H7 (cell line): ENCODE data around the gene NHERF1. TPM values are rescaled to one million over a fixed set of nuclear protein-coding genes. Genes with fewer than 3 reads are reported as not detected.
A peak's percentile ranks its signal among the peaks of the same experiment; 100 is the strongest.

Experiments used
- DNase-seq: peaks from one replicate; pipeline ENCODE4 v3.0.0; 2012
- H3K27me3 ChIP-seq: 2 replicates; pipeline ENCODE4 v1.6.0; 2011; ENCODE audit warnings: mild to moderate bottlenecking, low read length; ENCODE audit not compliant: control insufficient read depth, insufficient read depth
- H3K36me3 ChIP-seq: replicated peaks from 2 replicates; pipeline ENCODE4 v1.5.1; 2011; ENCODE audit warnings: low read length; ENCODE audit not compliant: control insufficient read depth, insufficient read depth
- H3K4me3 ChIP-seq: 2 replicates; pipeline ENCODE4 v1.5.1; 2011; ENCODE audit warnings: low read depth, mild to moderate bottlenecking, control low read depth, low read length, moderate library complexity; ENCODE audit not compliant: insufficient read depth
- total RNA-seq: library from RNA; depleted of rRNA; stranded (reverse); fragments of >200 nt; shearing (Covaris generic); gene quantifications from 2 replicates; pipeline ENCODE4 v1.2.3, GENCODE V29; 2014

The NHERF1 gene
- total RNA-seq, 1 experiment from 2014 or later, result 79.1 TPM

- DNase-seq, result no peak
- Histone ChIP-seq H3K36me3 (peaks cover 30% of the 10 kb centered on the region), H3K4me3 (peak overlapping the region; percentile 51), H3K27me3 (no peaks in the 10 kb centered on the region)
Measured at GRCh38 chr17:74775409-74776043, 27.1 kb downstream of the NHERF1 start.

GRCh38 chr17:74776044-74776962 lies 27.9 kb downstream of the NHERF1 start, which contains the start of gene NAT9:
Gene NAT9 (minus strand): TSS chr17:74776345. CDS start chr17:74775698, 647 bp downstream.
- Histone ChIP-seq H3K4me3 (peak within 1 kb of the TSS; percentile 51), H3K27me3 (no peaks in the 10 kb centered on the region), H3K36me3 (peaks cover 26% of the 10 kb centered on the region)
- peak; percentile 100 for DNase-seq

- peaks cover 20% of the 10 kb centered on the region for H3K36me3 ChIP-seq
- H3K27me3 ChIP-seq, result no peaks in the 10 kb centered on the region
- no peak for DNase-seq
- H3K4me3 ChIP-seq, result peak overlapping the region; percentile 51
Measured at GRCh38 chr17:74776990-74777389, 28.6 kb downstream of the NHERF1 start.

- no peak for DNase-seq
- Histone ChIP-seq H3K27me3 (no peaks in the 10 kb centered on the region), H3K36me3 (peaks cover 12% of the 10 kb centered on the region), H3K4me3 (no peak overlapping the region)
Measured at GRCh38 chr17:74777901-74778515, 29.6 kb downstream of the NHERF1 start.

DNA sequence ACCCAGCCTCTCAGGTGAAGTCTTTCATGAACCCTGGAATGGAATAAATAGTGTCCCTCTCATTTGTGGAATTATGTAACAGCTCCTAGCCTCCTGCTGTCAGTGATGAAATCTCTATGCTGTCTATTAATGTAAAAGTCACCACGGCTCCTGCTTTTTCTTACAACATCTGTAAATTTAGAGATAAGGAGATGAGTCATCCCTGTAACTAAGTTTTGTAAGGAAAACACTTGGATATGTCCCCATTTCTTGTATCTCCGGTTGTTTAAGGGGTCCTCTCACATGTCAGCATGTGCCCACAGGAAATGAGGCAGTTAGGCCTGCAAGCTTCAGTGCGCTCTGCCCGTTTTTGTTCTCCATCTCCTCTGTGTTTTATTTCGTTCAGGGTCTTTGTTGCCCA lies 30.5 kb downstream of the NHERF1 start:
- H3K27me3 ChIP-seq, result no peaks in the 10 kb centered on the region
- H3K4me3 ChIP-seq, result no peak overlapping the region
- DNase-seq, result no peak

GRCh38 chr17:74779501-74779900 lies 31.1 kb downstream of the NHERF1 start:
- H3K4me3 ChIP-seq, result no peak overlapping the region
- H3K27me3 ChIP-seq, result no peaks in the 10 kb centered on the region
- H3K36me3 ChIP-seq, result peaks cover 3% of the 10 kb centered on the region
- DNase-seq, result no peak

More for the DNA sequence above, 30.5 kb downstream of the NHERF1 start:
- H3K36me3 ChIP-seq, result peaks cover 3% of the 10 kb centered on the region

- H3K36me3 ChIP-seq, result peaks cover 3% of the 10 kb centered on the region
- no peak overlapping the region for H3K4me3 ChIP-seq
- DNase-seq, result no peak
- H3K27me3 ChIP-seq, result no peaks in the 10 kb centered on the region
Measured at GRCh38 chr17:74779948-74780400, 31.5 kb downstream of the NHERF1 start.

DNA sequence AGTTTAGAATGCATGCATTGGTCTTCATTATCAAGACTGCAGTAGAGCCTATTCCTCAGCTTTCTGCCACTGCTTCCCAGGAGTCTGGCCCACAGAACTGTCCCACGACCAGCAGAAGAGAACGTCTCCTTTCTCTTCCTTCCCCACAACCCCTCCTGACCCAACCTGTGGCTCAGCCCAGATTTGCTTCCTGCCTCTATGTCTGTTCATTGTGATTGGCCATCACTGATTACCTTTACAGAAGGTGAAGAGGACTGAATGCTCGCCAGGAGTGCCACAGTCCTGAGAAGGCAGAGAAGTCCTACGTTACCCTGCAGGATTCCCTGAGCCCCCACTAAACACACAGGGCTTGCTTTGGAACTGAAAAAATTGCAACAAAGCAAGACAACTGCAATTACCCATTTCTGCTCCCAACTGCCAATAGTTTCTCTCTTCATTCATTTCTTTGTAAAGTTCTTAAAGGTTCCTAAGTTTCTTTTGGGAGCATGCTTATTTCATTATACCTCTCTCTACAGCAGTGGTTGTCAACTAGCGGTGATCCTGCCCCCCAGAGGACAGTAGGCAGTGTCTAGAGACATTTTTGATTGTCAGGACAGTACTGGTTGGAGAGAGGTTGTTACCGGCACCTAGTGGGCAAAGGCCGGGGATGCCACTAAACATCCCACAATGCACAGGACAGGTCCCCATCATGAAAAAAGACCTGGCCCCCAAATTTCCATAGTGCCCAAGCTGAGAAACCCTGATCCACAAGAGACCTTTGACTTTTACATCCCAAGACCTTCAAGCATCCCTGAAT lies 32.2 kb downstream of the NHERF1 start:
- Histone ChIP-seq H3K36me3 (peaks cover 3% of the 10 kb centered on the region), H3K27me3 (no peaks in the 10 kb centered on the region), H3K4me3 (no peak overlapping the region)
- peak; percentile 78 for DNase-seq

GRCh38 chr17:74782571-74782970 lies 34.1 kb downstream of the NHERF1 start:
- DNase-seq, result no peak
- H3K27me3 ChIP-seq, result no peaks in the 10 kb centered on the region
- H3K36me3 ChIP-seq, result peaks cover 3% of the 10 kb centered on the region
- no peak overlapping the region for H3K4me3 ChIP-seq

GRCh38 chr17:74784125-74784810 lies 35.8 kb downstream of the NHERF1 start:
- DNase-seq, result no peak

GRCh38 chr17:74785096-74785980 lies 36.9 kb downstream of the NHERF1 start:
- H3K36me3 ChIP-seq, result no peaks in the 10 kb centered on the region; the same call in none of the 2 replicates
- no peak overlapping the region for H3K4me3 ChIP-seq
- no peaks in the 10 kb centered on the region for H3K27me3 ChIP-seq
- no peak for DNase-seq

More at GRCh38 chr17:74784125-74784810, 35.8 kb downstream of the NHERF1 start:
- Histone ChIP-seq H3K4me3 (no peak overlapping the region), H3K27me3 (no peaks in the 10 kb centered on the region), H3K36me3 (peaks cover 2% of the 10 kb centered on the region)

DNA sequence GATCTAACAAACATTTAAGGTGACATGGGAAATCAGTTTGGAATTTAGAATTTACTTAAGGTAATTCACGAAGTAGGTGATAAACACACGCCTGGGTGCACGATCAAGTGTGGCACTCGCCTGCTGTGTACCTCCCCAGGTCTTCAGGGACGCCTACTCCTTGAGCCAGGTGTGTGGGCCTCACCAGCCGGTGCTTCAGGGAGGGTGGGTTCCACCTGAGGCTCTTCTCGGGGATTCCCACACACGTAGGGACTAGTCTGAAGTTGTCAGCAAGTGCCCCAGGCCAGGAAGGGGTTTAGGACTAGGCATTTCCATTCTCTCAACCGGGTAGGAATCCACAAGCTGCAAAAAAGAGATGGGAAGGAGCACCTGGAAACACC lies 37.5 kb downstream of the NHERF1 start:
- no peaks in the 10 kb centered on the region; the same call in none of the 2 replicates for H3K36me3 ChIP-seq
- no peak for DNase-seq
- no peak overlapping the region for H3K4me3 ChIP-seq
- no peaks in the 10 kb centered on the region for H3K27me3 ChIP-seq
